HEK293 (cell line): ENCODE data around the gene MACO1.

Experiments
- YY1 ChIP-seq: fragments of 450-650 bp; formaldehyde crosslinking; IDR thresholded peaks from 2 replicates; pipeline ENCODE4 v1.5.1; 2018; ENCODE audit warnings: missing biosample characterization, missing genetic modification characterization
- ZBTB10 ChIP-seq: fragments of 450-650 bp; formaldehyde crosslinking; IDR thresholded peaks from 2 replicates; pipeline ENCODE4 v1.5.1; 2016; ENCODE audit warnings: missing biosample characterization, missing genetic modification characterization
- ZNF146 ChIP-seq: fragments of 450-650 bp; formaldehyde crosslinking; IDR thresholded peaks from 2 replicates; pipeline ENCODE4 v1.5.1; 2016; ENCODE audit warnings: missing biosample characterization, missing genetic modification characterization
- ZNF658 ChIP-seq: fragments of 450-650 bp; formaldehyde crosslinking; IDR thresholded peaks from 2 replicates; pipeline ENCODE4; 2016; ENCODE audit warnings: missing biosample characterization, missing genetic modification characterization
- ZNF768 ChIP-seq: fragments of 450-650 bp; formaldehyde crosslinking; IDR thresholded peaks from 2 replicates; pipeline ENCODE4 v1.5.1; 2018; ENCODE audit warnings: missing biosample characterization, mild to moderate bottlenecking, missing genetic modification characterization
- TF ChIP-seq, protein P1 (sequence below): fragments of 450-650 bp; formaldehyde crosslinking; IDR thresholded peaks from 2 replicates; pipeline ENCODE4 v1.5.1; 2016; ENCODE audit warnings: missing biosample characterization, missing genetic modification characterization, low read depth
- TF ChIP-seq, protein P2 (sequence below): fragments of 450-650 bp; formaldehyde crosslinking; IDR thresholded peaks from 2 replicates; pipeline ENCODE4 v1.5.1; 2017; ENCODE audit warnings: missing biosample characterization, missing genetic modification characterization
- TF ChIP-seq, protein P3 (sequence below): fragments of 450-650 bp; formaldehyde crosslinking; IDR thresholded peaks from 2 replicates; pipeline ENCODE4 v1.5.1; 2016; ENCODE audit warnings: missing biosample characterization, missing genetic modification characterization

DNA sequence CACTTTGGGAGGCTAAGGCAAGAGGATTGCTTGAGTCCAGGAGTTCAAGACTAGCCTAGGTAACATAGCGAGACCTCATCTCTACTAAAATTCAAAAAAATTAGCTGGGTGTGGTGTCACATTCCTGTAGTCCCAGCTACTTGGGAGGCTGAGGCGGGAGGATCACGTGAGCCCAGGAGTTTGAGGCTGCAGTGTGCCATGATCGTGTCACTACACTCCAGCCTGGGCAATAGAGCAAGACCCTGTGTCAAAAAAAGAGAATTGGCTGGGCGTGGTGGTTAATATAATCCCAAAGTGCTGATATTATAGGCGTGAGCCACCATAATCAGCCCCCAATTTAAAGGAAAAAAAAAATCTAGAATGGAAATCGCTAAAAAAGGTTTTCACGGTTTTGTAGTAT is 7.0 kb downstream of the MACO1 start:
- TF ChIP-seq ZNF146 (tag by site-specific recombination) (no peak), ZNF768 (tag by site-specific recombination) (no peak), ZBTB10 (tag by site-specific recombination) (no peak), ZNF658 (tag by site-specific recombination) (no peak), YY1 (tag by site-specific recombination) (no peak)
- TF ChIP-seq, protein P1, sequence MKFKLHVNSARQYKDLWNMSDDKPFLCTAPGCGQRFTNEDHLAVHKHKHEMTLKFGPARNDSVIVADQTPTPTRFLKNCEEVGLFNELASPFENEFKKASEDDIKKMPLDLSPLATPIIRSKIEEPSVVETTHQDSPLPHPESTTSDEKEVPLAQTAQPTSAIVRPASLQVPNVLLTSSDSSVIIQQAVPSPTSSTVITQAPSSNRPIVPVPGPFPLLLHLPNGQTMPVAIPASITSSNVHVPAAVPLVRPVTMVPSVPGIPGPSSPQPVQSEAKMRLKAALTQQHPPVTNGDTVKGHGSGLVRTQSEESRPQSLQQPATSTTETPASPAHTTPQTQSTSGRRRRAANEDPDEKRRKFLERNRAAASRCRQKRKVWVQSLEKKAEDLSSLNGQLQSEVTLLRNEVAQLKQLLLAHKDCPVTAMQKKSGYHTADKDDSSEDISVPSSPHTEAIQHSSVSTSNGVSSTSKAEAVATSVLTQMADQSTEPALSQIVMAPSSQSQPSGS (tag by site-specific recombination), result no peak
- TF ChIP-seq, protein P2, sequence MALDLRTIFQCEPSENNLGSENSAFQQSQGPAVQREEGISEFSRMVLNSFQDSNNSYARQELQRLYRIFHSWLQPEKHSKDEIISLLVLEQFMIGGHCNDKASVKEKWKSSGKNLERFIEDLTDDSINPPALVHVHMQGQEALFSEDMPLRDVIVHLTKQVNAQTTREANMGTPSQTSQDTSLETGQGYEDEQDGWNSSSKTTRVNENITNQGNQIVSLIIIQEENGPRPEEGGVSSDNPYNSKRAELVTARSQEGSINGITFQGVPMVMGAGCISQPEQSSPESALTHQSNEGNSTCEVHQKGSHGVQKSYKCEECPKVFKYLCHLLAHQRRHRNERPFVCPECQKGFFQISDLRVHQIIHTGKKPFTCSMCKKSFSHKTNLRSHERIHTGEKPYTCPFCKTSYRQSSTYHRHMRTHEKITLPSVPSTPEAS, result no peak
- TF ChIP-seq, protein P3, sequence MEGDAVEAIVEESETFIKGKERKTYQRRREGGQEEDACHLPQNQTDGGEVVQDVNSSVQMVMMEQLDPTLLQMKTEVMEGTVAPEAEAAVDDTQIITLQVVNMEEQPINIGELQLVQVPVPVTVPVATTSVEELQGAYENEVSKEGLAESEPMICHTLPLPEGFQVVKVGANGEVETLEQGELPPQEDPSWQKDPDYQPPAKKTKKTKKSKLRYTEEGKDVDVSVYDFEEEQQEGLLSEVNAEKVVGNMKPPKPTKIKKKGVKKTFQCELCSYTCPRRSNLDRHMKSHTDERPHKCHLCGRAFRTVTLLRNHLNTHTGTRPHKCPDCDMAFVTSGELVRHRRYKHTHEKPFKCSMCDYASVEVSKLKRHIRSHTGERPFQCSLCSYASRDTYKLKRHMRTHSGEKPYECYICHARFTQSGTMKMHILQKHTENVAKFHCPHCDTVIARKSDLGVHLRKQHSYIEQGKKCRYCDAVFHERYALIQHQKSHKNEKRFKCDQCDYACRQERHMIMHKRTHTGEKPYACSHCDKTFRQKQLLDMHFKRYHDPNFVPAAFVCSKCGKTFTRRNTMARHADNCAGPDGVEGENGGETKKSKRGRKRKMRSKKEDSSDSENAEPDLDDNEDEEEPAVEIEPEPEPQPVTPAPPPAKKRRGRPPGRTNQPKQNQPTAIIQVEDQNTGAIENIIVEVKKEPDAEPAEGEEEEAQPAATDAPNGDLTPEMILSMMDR (tag by site-specific recombination), result no peak
